SK-N-SH treated with all-trans-retinoic acid at 6 μM for 48 hours (cell line): Measurements from ENCODE around the gene LAMA5.

Experiments
- ATAC-seq: fragments of 200-7000 bp; cut with Tn5 transposase; 3 replicates; pipeline ENCODE4 v1.9.1; 2020; ENCODE audit warnings: mild to moderate bottlenecking, moderate library complexity
- ARNTL ChIP-seq: fragments of 450-650 bp; formaldehyde crosslinking; IDR thresholded peaks from 2 replicates; pipeline ENCODE4 v1.5.0; 2020; ENCODE audit warnings: low read depth, mild to moderate bottlenecking, moderate library complexity, borderline replicate concordance
- BACH2 ChIP-seq: fragments of 250-450 bp; sonication (Bioruptor Pico); IDR thresholded peaks from 2 replicates; pipeline ENCODE4 v1.9.0; 2021; ENCODE audit warnings: mild to moderate bottlenecking, borderline replicate concordance
- CSDC2 ChIP-seq: fragments of 250-450 bp; sonication (Bioruptor Pico); IDR thresholded peaks from 2 replicates; pipeline ENCODE4 v1.5.0; 2020; ENCODE audit warnings: mild to moderate bottlenecking, moderate library complexity
- ESRRG ChIP-seq: fragments of 250-450 bp; sonication (Bioruptor Pico); IDR thresholded peaks from 2 replicates; pipeline ENCODE4 v1.6.1; 2021; ENCODE audit warnings: mild to moderate bottlenecking
- GLIS3 ChIP-seq: fragments of 250-450 bp; sonication (Bioruptor Pico); IDR thresholded peaks from 2 replicates; pipeline ENCODE4 v1.5.0; 2020; ENCODE audit warnings: mild to moderate bottlenecking, moderate library complexity
- ISL1 ChIP-seq: fragments of 250-450 bp; sonication (Bioruptor Pico); IDR thresholded peaks from 2 replicates; pipeline ENCODE4 v2.1.2; 2022; ENCODE audit warnings: mild to moderate bottlenecking, moderate library complexity
- OSR1 ChIP-seq: fragments of 250-450 bp; sonication (Bioruptor Pico); IDR thresholded peaks from 2 replicates; pipeline ENCODE4 v1.8.0; 2022; ENCODE audit warnings: moderate library complexity, mild to moderate bottlenecking, inconsistent platforms
- PATZ1 ChIP-seq: fragments of 250-450 bp; sonication (Bioruptor Pico); IDR thresholded peaks from 2 replicates; pipeline ENCODE4 v1.8.0; 2020; ENCODE audit warnings: mild to moderate bottlenecking, moderate library complexity, borderline replicate concordance
- PPARA ChIP-seq: fragments of 250-450 bp; sonication (Bioruptor Pico); IDR thresholded peaks from 2 replicates; pipeline ENCODE4 v1.5.0; 2020; ENCODE audit warnings: mild to moderate bottlenecking, borderline replicate concordance
- RARB ChIP-seq: fragments of 250-450 bp; sonication (Bioruptor Pico); IDR thresholded peaks from 2 replicates; pipeline ENCODE4 v1.8.0; 2021; ENCODE audit warnings: mild to moderate bottlenecking, moderate library complexity
- SNAI2 ChIP-seq: fragments of 250-450 bp; sonication (Bioruptor Pico); IDR thresholded peaks from 2 replicates; pipeline ENCODE4 v1.5.0; 2020; ENCODE audit warnings: mild to moderate bottlenecking, moderate library complexity
- TCF4 ChIP-seq: fragments of 250-450 bp; sonication (Bioruptor Pico); IDR thresholded peaks from 2 replicates; pipeline ENCODE4 v1.8.0; 2021; ENCODE audit warnings: mild to moderate bottlenecking, moderate library complexity, borderline replicate concordance
- TOX ChIP-seq: fragments of 250-450 bp; sonication (Bioruptor Pico); IDR thresholded peaks from 2 replicates; pipeline ENCODE4 v1.8.0; 2021; ENCODE audit warnings: mild to moderate bottlenecking, moderate library complexity, borderline replicate concordance
- TSHZ2 ChIP-seq: fragments of 250-450 bp; sonication (Bioruptor Pico); IDR thresholded peaks from 2 replicates; pipeline ENCODE4 v1.5.0; 2020; ENCODE audit warnings: mild to moderate bottlenecking, moderate library complexity
- ZC3H10 ChIP-seq: fragments of 250-450 bp; sonication (Bioruptor Pico); IDR thresholded peaks from 2 replicates; pipeline ENCODE4 v1.5.1; 2021; ENCODE audit warnings: mild to moderate bottlenecking, moderate library complexity
- ZFP3 ChIP-seq: fragments of 250-450 bp; sonication (Bioruptor Pico); IDR thresholded peaks from 2 replicates; pipeline ENCODE4 v1.5.0; 2020; ENCODE audit warnings: mild to moderate bottlenecking, moderate library complexity
- ZFP30 ChIP-seq: fragments of 450-650 bp; formaldehyde crosslinking; IDR thresholded peaks from 2 replicates; pipeline ENCODE4 v1.5.0; 2022; ENCODE audit warnings: mild to moderate bottlenecking, moderate library complexity
- ZNF565 ChIP-seq: fragments of 450-650 bp; formaldehyde crosslinking; conservative IDR thresholded peaks from 2 replicates; pipeline ENCODE4 v1.5.0; 2020; ENCODE audit warnings: low read depth, mild to moderate bottlenecking, moderate library complexity
- ZNF70 ChIP-seq: fragments of 450-650 bp; formaldehyde crosslinking; IDR thresholded peaks from 2 replicates; pipeline ENCODE4 v1.5.0; 2020; ENCODE audit warnings: mild to moderate bottlenecking, moderate library complexity
- ZNF8 ChIP-seq: fragments of 450-650 bp; formaldehyde crosslinking; IDR thresholded peaks from 2 replicates; pipeline ENCODE4 v1.5.0; 2020; ENCODE audit warnings: mild to moderate bottlenecking, moderate library complexity
- TF ChIP-seq, protein P1 (sequence below): fragments of 250-450 bp; sonication (Bioruptor Pico); IDR thresholded peaks from 2 replicates; pipeline ENCODE4 v1.5.1; 2021; ENCODE audit warnings: mild to moderate bottlenecking, moderate library complexity
- TF ChIP-seq, protein P2 (sequence below): fragments of 250-450 bp; sonication (Bioruptor Pico); IDR thresholded peaks from 2 replicates; pipeline ENCODE4 v1.5.1; 2020; ENCODE audit warnings: low read depth, mild to moderate bottlenecking, moderate library complexity

Gene LAMA5

GRCh38 chr20:62299666-62300236 is 67.4 kb downstream of the LAMA5 start:
- ATAC-seq = no peak
- no peak for TF ChIP-seq RARB
- TF ChIP-seq ZNF8 (CRISPR knock-in tag) = no peak
- no peak for TF ChIP-seq TCF4 (CRISPR knock-in tag)
- no peak for TF ChIP-seq ZNF70
- TF ChIP-seq TOX (CRISPR knock-in tag) = no peak
- TF ChIP-seq ZNF565 (CRISPR knock-in tag) = no peak
- no peak for TF ChIP-seq BACH2 (CRISPR knock-in tag)
- no peak for TF ChIP-seq PPARA (CRISPR knock-in tag)
- no peak for TF ChIP-seq PATZ1 (CRISPR knock-in tag)
- TF ChIP-seq OSR1 (CRISPR knock-in tag) = no peak
- no peak for TF ChIP-seq ZFP30 (CRISPR knock-in tag)
- no peak for TF ChIP-seq ARNTL (CRISPR knock-in tag)
- TF ChIP-seq ESRRG (CRISPR knock-in tag) = no peak
- no peak for TF ChIP-seq ZFP3

DNA sequence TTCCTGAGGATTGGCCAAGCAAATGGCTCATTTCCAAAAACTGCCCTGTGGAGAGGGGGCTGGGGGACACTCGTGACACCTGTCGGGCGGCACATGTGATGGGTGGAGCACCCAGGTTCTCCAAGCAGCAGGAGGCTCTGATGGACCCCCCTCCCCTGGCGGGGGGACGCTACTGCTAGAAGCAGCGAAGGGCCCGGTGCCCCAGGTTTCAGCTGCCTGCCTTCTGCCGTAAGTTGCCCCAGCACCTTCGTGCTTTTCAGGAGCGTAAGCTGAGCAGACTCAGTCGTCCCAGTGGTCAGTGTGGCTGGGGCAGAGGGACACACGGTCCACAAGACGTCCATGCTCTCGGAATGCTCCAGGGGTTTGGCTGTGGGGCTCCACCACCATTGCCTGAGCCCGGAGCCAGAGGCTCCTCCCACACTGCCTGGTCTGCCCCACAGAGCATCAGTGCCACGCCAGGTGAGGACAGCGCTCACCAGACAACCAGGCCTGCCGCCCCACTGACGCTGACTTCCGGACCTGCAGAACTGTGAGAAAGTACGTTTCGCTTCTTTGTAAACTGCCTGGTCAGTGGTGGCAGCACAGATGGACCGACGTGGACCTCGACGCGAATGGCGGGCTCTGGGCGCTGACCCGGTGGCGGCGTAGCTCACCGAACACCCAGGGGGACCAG is 68.4 kb downstream of the LAMA5 start:
- no peak for ATAC-seq
- TF ChIP-seq ARNTL (CRISPR knock-in tag) (no peak), ZNF70 (no peak), ISL1 (CRISPR knock-in tag) (no peak), CSDC2 (CRISPR knock-in tag) (no peak), ZNF565 (CRISPR knock-in tag) (no peak), TSHZ2 (CRISPR knock-in tag) (no peak), RARB (no peak), TOX (CRISPR knock-in tag) (no peak), ZFP3 (no peak), ZFP30 (CRISPR knock-in tag) (no peak), ZNF8 (CRISPR knock-in tag) (no peak), SNAI2 (CRISPR knock-in tag) (no peak), BACH2 (CRISPR knock-in tag) (no peak), ZC3H10 (CRISPR knock-in tag) (no peak), OSR1 (CRISPR knock-in tag) (no peak)
- TF ChIP-seq, protein P1, sequence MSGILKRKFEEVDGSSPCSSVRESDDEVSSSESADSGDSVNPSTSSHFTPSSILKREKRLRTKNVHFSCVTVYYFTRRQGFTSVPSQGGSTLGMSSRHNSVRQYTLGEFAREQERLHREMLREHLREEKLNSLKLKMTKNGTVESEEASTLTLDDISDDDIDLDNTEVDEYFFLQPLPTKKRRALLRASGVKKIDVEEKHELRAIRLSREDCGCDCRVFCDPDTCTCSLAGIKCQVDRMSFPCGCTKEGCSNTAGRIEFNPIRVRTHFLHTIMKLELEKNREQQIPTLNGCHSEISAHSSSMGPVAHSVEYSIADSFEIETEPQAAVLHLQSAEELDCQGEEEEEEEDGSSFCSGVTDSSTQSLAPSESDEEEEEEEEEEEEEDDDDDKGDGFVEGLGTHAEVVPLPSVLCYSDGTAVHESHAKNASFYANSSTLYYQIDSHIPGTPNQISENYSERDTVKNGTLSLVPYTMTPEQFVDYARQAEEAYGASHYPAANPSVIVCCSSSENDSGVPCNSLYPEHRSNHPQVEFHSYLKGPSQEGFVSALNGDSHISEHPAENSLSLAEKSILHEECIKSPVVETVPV (CRISPR knock-in tag) = no peak
- TF ChIP-seq, protein P2, sequence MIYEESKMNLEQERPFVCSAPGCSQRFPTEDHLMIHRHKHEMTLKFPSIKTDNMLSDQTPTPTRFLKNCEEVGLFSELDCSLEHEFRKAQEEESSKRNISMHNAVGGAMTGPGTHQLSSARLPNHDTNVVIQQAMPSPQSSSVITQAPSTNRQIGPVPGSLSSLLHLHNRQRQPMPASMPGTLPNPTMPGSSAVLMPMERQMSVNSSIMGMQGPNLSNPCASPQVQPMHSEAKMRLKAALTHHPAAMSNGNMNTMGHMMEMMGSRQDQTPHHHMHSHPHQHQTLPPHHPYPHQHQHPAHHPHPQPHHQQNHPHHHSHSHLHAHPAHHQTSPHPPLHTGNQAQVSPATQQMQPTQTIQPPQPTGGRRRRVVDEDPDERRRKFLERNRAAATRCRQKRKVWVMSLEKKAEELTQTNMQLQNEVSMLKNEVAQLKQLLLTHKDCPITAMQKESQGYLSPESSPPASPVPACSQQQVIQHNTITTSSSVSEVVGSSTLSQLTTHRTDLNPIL = no peak
- TF ChIP-seq, all 23 proteins: peak for 0

- ATAC-seq = no peak
- no peak for TF ChIP-seq ISL1 (CRISPR knock-in tag)
- TF ChIP-seq SNAI2 (CRISPR knock-in tag) = no peak
- no peak for TF ChIP-seq PATZ1 (CRISPR knock-in tag)
- no peak for TF ChIP-seq ZNF8 (CRISPR knock-in tag)
- no peak for TF ChIP-seq ZC3H10 (CRISPR knock-in tag)
- TF ChIP-seq, protein P2 = no peak
- no peak for TF ChIP-seq TCF4 (CRISPR knock-in tag)
- TF ChIP-seq ZFP30 (CRISPR knock-in tag) = no peak
- no peak for TF ChIP-seq GLIS3 (CRISPR knock-in tag)
- no peak for TF ChIP-seq OSR1 (CRISPR knock-in tag)
Measured at GRCh38 chr20:62297449-62298227, 69.5 kb downstream of the LAMA5 start.
